HepG2 (cell line): ENCODE data around the gene HBM. TPM values are rescaled to one million over a fixed set of nuclear protein-coding genes. Genes with fewer than 3 reads are reported as not detected.

Source experiments
- AHDC1 ChIP-seq: sonication (generic); formaldehyde crosslinking; IDR thresholded peaks from 2 replicates; pipeline ENCODE4 v1.5.1; 2020; ENCODE audit warnings: mild to moderate bottlenecking, missing genetic modification reagents, borderline replicate concordance
- CHCHD3 ChIP-seq: sonication (generic); formaldehyde crosslinking; IDR thresholded peaks from 2 replicates; pipeline ENCODE4 v1.8.0; 2022; ENCODE audit warnings: mild to moderate bottlenecking, missing genetic modification reagents, moderate library complexity
- CTCF ChIP-seq: sonication (generic); formaldehyde crosslinking; IDR thresholded peaks from 2 replicates; pipeline ENCODE4 v1.5.0; 2020; ENCODE audit warnings: mild to moderate bottlenecking, missing genetic modification reagents, moderate library complexity
- MED1 ChIP-seq: sonication (generic); formaldehyde crosslinking; IDR thresholded peaks from 2 replicates; pipeline ENCODE4 v1.4.0; 2020; ENCODE audit warnings: missing genetic modification reagents
- SKI ChIP-seq: fragments of 450-650 bp; IDR thresholded peaks from one replicate; pipeline ENCODE4 v1.6.1; 2018; ENCODE audit warnings: mild to moderate bottlenecking; ENCODE audit not compliant: partially characterized antibody
- ZNF407 ChIP-seq: sonication (generic); formaldehyde crosslinking; IDR thresholded peaks from one replicate; pipeline ENCODE4 v1.5.1; 2020; ENCODE audit warnings: mild to moderate bottlenecking, missing genetic modification reagents; ENCODE audit errors: not compliant biosample characterization
- ZNF512B ChIP-seq: sonication (generic); formaldehyde crosslinking; IDR thresholded peaks from 2 replicates; pipeline ENCODE4 v1.5.1; 2020; ENCODE audit warnings: missing genetic modification reagents, mild to moderate bottlenecking, borderline replicate concordance
- ZNF709 ChIP-seq: sonication (generic); formaldehyde crosslinking; IDR thresholded peaks from 2 replicates; pipeline ENCODE4 v1.5.0; 2020; ENCODE audit warnings: mild to moderate bottlenecking, missing genetic modification reagents
- polyA plus RNA-seq, 8 experiments: library from polyadenylated mRNA; depleted of rRNA in 3 of 8; stranded (reverse) in 7 of 8; unstranded in 1 of 8; fragments of >200 nt; fragmentation: Illumina TruSeq in 4 of 8; extraction: Trizol in 4 of 8; gene quantifications; 2 replicates each; pipeline versions ENCODE4 v1.2.1 to v1.2.3, GENCODE V29; 2011 to 2016; ENCODE audit warnings: low read depth in 4 of 8, missing spikeins in 1 of 8, mixed read lengths in 1 of 8; ENCODE audit not compliant: insufficient read depth in 1 of 8
- total RNA-seq, 5 experiments: library from RNA; depleted of rRNA; stranded (reverse); fragments of >200 nt; fragmentation: Illumina TruSeq; extraction: Trizol; gene quantifications; 2 replicates each; pipeline ENCODE4 v1.2.3, GENCODE V29; 2016; ENCODE audit warnings: low read depth in 1 of 5

The HBM gene
- total and polyA plus RNA-seq, 2 of the 13 experiments (the other 11 are each of a cell fraction or from before 2014, with no cell fraction given): not detected

- TF ChIP-seq ZNF407 (no peak), CHCHD3 (CRISPR knock-in tag) (no peak), ZNF709 (CRISPR knock-in tag) (0 out of 2 replicates have a peak, but pooled peaks have one; percentile 33), AHDC1 (CRISPR knock-in tag) (no peak), CTCF (no peak), MED1 (CRISPR knock-in tag) (peak; percentile 61), SKI (no peak), ZNF512B (CRISPR knock-in tag) (no peak)
Observed at GRCh38 chr16:162271-162991, 3.3 kb upstream of the HBM start (continued).
